Measurements from ENCODE around the gene PDCD1LG2. TPM values are rescaled to one million over a fixed set of nuclear protein-coding genes. Genes with fewer than 3 reads are reported as not detected.

The PDCD1LG2 gene
- total RNA-seq, 2 experiments from 2014 or later, result 0.11 to 0.17 TPM

- no peak overlapping the region for H3K27ac ChIP-seq (ENCODE audit: low read depth in 1 of 2, low read length in 2 of 2)
- Mint-ChIP-seq H3K4me3 (no peak overlapping the region), H3K4me1 (ENCODE audit: low read depth) (no peaks in the 10 kb centered on the region), H3K9me3 (no peaks in the 10 kb centered on the region), H3K27me3 (no peaks in the 10 kb centered on the region), H3K27ac (no peak overlapping the region), H3K36me3 (ENCODE audit: low read depth) (peaks cover 75% of the 10 kb centered on the region)
- TF ChIP-seq, protein P1, sequence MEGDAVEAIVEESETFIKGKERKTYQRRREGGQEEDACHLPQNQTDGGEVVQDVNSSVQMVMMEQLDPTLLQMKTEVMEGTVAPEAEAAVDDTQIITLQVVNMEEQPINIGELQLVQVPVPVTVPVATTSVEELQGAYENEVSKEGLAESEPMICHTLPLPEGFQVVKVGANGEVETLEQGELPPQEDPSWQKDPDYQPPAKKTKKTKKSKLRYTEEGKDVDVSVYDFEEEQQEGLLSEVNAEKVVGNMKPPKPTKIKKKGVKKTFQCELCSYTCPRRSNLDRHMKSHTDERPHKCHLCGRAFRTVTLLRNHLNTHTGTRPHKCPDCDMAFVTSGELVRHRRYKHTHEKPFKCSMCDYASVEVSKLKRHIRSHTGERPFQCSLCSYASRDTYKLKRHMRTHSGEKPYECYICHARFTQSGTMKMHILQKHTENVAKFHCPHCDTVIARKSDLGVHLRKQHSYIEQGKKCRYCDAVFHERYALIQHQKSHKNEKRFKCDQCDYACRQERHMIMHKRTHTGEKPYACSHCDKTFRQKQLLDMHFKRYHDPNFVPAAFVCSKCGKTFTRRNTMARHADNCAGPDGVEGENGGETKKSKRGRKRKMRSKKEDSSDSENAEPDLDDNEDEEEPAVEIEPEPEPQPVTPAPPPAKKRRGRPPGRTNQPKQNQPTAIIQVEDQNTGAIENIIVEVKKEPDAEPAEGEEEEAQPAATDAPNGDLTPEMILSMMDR (IDR thresholded peaks at IDR 0.05), result no peak
- no peak for DNase-seq
- H3K4me3 ChIP-seq (ENCODE audit: low read length), result no peak overlapping the region
- ATAC-seq (ENCODE audit: poor library complexity), result no peak
- H3K27me3 ChIP-seq (ENCODE audit: control insufficient read depth in 1 of 2, insufficient read depth in 2 of 2, low read length in 2 of 2), result no peaks in the 10 kb centered on the region
- H3K36me3 ChIP-seq (ENCODE audit: insufficient read depth, low read length), result peaks cover 44% of the 10 kb centered on the region
- no peaks in the 10 kb centered on the region for H3K4me1 ChIP-seq (ENCODE audit: insufficient read depth, low read length)
- CTCF ChIA-PET, result interaction anchor here (0.8 kb wide), 1 partner anchor 134 kb away, joined by 3 read pairs; no protein-coding TSS in a partner anchor
- intact Hi-C loops (cut with DNase I, micrococcal nuclease), result no loop called here
- no peaks in the 10 kb centered on the region for H3K9me3 ChIP-seq (ENCODE audit: control insufficient read depth in 1 of 2, insufficient read depth in 1 of 2, low read length in 2 of 2)
- POLR2A ChIA-PET, result interaction anchor here (0.6 kb wide), 1 partner anchor 116 kb away, joined by 4 read pairs; no protein-coding TSS in a partner anchor
Observed at GRCh38 chr9:5466766-5467165, 43.6 kb upstream of the PDCD1LG2 start.

DNA sequence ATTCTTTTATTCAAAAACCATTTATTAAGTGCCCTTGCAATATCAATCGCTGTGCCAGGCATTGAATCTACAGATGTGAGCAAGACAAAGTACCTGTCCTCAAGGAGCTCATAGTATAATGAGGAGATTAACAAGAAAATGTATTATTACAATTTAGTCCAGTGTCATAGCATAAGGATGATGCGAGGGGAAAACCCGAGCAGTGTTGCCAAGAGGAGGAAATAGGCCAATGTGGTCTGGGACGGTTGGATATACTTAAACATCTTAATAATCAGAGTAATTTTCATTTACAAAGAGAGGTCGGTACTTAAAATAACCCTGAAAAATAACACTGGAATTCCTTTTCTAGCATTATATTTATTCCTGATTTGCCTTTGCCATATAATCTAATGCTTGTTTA lies 41.5 kb upstream of the PDCD1LG2 start:
- ChIA-PET POLR2A (interaction anchor here (0.6 kb wide), 1 partner anchor 24 kb away, joined by 3 read pairs; no protein-coding TSS in a partner anchor), CTCF (no interaction called here)
- Mint-ChIP-seq H3K4me1 (ENCODE audit: low read depth) (no peaks in the 10 kb centered on the region), H3K36me3 (ENCODE audit: low read depth) (peaks cover 56% of the 10 kb centered on the region), H3K4me3 (no peak overlapping the region), H3K9me3 (no peaks in the 10 kb centered on the region), H3K27ac (no peak overlapping the region), H3K27me3 (no peaks in the 10 kb centered on the region)
- no peak for DNase-seq
- TF ChIP-seq, protein P1 (IDR thresholded peaks at IDR 0.05), result no peak
- Histone ChIP-seq H3K27me3 (ENCODE audit: control insufficient read depth in 1 of 2, insufficient read depth in 2 of 2, low read length in 2 of 2) (no peaks in the 10 kb centered on the region), H3K4me1 (ENCODE audit: insufficient read depth, low read length) (no peaks in the 10 kb centered on the region), H3K9me3 (ENCODE audit: control insufficient read depth in 1 of 2, insufficient read depth in 1 of 2, low read length in 2 of 2) (no peaks in the 10 kb centered on the region), H3K36me3 (ENCODE audit: insufficient read depth, low read length) (peaks cover 33% of the 10 kb centered on the region), H3K27ac (ENCODE audit: low read depth in 1 of 2, low read length in 2 of 2) (no peak overlapping the region), H3K4me3 (ENCODE audit: low read length) (no peak overlapping the region)
- intact Hi-C loops (cut with DNase I, micrococcal nuclease), result no loop called here
- no peak for ATAC-seq (ENCODE audit: poor library complexity)

DNA sequence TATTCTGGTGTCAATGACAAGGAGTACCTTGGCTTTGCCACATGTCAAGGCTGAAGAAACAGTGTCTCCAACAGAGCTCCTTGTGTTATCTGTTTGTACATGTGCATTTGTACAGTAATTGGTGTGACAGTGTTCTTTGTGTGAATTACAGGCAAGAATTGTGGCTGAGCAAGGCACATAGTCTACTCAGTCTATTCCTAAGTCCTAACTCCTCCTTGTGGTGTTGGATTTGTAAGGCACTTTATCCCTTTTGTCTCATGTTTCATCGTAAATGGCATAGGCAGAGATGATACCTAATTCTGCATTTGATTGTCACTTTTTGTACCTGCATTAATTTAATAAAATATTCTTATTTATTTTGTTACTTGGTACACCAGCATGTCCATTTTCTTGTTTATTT lies 40.2 kb upstream of the PDCD1LG2 start:
- intact Hi-C loops (cut with DNase I, micrococcal nuclease), result no loop called here
- H3K27me3 Mint-ChIP-seq, result no peaks in the 10 kb centered on the region
- Histone ChIP-seq H3K27me3 (ENCODE audit: control insufficient read depth in 1 of 2, insufficient read depth in 2 of 2, low read length in 2 of 2) (no peaks in the 10 kb centered on the region), H3K36me3 (ENCODE audit: insufficient read depth, low read length) (peaks cover 27% of the 10 kb centered on the region), H3K4me3 (ENCODE audit: low read length) (no peak overlapping the region), H3K4me1 (ENCODE audit: insufficient read depth, low read length) (no peaks in the 10 kb centered on the region), H3K27ac (ENCODE audit: low read depth in 1 of 2, low read length in 2 of 2) (no peak overlapping the region), H3K9me3 (ENCODE audit: control insufficient read depth in 1 of 2, insufficient read depth in 1 of 2, low read length in 2 of 2) (no peaks in the 10 kb centered on the region)
- ChIA-PET CTCF (no interaction called here), POLR2A (no interaction called here)
- peaks cover 2% of the 10 kb centered on the region for H3K9me3 Mint-ChIP-seq
- TF ChIP-seq, protein P1 (IDR thresholded peaks at IDR 0.05), result no peak
- H3K27ac Mint-ChIP-seq, result no peak overlapping the region
- DNase-seq, result no peak
- H3K36me3 Mint-ChIP-seq (ENCODE audit: low read depth), result peaks cover 47% of the 10 kb centered on the region
- H3K4me1 Mint-ChIP-seq (ENCODE audit: low read depth), result no peaks in the 10 kb centered on the region
- no peak for ATAC-seq (ENCODE audit: poor library complexity)
- no peak overlapping the region for H3K4me3 Mint-ChIP-seq
